Measurements from ENCODE around the gene MPLKIP.
"Not testable (repeated sequence)": the region's sequence is repeated elsewhere in the genome, so short reads cannot be mapped to it uniquely, and the experiment has no call there.

MPLKIP gene

DNA sequence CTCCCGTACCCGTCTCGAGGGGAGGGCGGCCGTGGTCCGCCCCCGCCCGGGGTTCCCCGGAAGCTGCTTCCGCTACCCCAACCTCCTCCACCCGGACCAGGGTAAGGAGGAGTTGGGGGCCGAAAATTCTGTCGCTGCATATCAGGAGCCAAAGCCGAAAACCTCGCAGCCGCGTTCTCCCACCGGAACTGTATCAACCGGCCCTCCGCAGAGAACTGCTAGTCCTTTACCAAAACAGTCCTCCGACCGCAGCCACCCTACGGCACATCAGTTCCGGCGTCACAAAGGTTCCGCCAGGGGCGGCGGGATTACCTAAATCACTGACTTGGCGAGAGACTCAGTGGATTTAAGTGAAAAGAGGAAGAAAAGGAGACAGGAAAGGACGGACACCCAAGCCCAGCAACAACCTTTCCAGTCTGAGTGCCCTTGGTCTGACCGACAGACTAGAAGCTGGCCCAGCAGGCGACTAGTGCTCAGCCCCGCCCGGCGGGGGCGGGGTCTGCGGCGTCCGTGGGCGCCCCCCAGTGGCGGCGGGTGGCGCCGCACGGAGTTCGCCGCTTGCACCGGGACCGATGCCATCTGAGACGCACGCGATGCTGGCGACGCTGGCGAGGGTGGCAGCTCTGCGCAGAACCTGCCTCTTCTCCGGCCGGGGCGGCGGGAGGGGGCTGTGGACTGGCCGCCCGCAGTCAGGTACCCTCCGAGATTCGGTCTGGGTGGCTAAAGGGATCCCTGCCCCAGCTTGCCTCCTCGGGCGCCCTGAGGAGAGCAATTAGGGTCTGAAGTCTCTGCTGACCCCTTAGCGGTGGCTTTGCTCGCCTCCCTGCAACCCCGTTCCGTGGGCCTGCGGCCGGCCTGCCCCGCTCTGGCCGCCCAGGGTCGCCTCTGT, at the start of gene MPLKIP, which contains the start of gene SUGCT:
Gene MPLKIP (minus strand): TSS at position 195 of the 889 bp plus-strand sequence. CDS start 55 bp downstream, at position 140.
Gene SUGCT (plus strand): TSS at position 578 of the 889 bp plus-strand sequence.
- DNase-seq: peak; percentile 82

GRCh38 chr7:40182452-40182851, 48.0 kb upstream of the MPLKIP start:
- no peak for DNase-seq

DNA sequence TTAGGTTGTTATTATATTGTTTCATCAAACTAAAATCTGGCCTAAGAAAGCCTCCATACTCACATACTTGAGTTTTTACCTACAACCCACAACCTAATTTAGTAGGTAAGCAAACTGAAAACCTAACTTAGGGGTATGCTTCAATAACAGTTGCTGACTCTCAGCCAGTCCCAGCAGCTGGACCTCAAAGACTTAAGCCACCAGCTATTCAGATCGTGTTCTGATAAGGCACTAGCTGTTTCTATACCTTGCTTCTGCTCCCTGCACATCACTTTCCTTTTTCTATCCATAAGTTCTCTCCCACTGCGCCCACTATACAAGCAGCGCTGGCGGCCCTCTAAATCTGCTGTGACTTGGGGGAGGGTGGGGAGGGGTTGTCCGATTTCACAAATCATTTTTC, 42.6 kb upstream of the MPLKIP start:
- no peak for DNase-seq

- DNase-seq: no peak
Measured at GRCh38 chr7:40175725-40176510, 41.5 kb upstream of the MPLKIP start.

DNA sequence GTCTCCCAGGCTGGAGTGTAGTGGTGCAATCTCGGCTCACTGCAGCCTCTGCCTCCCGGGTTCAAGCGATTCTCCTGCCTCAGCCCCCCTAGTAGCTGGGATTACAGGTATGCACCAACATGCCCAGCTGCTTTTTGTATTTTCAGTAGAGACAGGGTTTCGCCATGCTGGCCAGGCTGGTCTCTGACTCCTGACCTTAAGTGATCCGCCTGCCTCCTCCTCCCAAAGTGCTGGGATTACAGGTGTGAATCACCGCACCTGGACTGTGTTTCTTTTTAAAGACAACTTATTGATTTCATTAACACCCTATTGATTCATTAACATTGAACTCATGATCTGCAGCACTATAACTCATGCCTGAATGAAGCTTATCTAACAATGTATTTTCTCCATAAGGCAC, 40.8 kb upstream of the MPLKIP start:
- not testable (repeated sequence) for DNase-seq

GRCh38 chr7:40173121-40173520, 38.7 kb upstream of the MPLKIP start:
- not testable (repeated sequence) for DNase-seq

- not testable (repeated sequence) for DNase-seq
Measured at GRCh38 chr7:40168266-40168665, 33.8 kb upstream of the MPLKIP start.

DNA sequence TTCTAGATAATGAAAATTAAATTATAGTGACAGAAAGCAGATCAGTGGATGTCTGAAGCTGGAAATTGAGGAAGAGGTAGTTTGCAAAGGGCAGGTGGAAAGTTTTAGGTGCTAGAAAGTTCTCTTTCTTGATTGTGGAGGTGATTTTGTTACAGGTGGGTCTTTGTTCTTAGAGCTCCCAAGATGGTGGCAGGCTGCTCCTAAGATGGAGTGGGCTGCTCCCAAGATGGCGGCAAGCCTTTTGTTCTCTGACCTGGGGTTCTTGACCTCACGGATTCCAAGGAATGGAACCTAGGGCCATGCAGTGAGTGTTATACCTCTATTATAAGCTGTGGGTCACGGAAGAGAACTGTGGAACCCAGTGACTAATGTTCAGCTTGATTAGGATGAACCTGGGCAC, 32.9 kb upstream of the MPLKIP start:
- no peak for DNase-seq

GRCh38 chr7:40165216-40165615, 30.8 kb upstream of the MPLKIP start:
- no peak for DNase-seq

DNA sequence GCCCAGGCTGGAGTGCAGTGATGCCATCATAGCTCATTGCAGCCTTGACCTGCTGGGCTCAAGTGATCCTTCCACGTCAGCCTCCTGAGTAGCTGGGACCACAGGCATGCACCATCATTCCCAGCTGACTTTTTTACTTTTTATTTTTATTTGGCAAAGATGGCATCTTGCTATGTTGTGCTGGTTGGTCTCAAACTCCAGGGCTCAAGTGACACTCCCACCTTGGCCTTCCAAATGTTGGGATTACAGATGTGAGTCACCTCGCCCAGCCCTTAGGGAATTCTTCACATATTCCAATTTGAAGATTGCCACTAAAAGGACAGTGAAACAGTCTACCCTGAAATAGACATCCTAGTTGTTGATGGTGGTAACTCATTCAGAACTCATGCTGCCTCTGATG, 28.1 kb upstream of the MPLKIP start:
- no peak for DNase-seq

- DNase-seq: no peak
Measured at GRCh38 chr7:40156988-40157387, 22.6 kb upstream of the MPLKIP start.

- no peak for DNase-seq
Measured at GRCh38 chr7:40151504-40151903, 17.1 kb upstream of the MPLKIP start.

GRCh38 chr7:40148671-40149070, 14.2 kb upstream of the MPLKIP start:
- DNase-seq: no peak

DNA sequence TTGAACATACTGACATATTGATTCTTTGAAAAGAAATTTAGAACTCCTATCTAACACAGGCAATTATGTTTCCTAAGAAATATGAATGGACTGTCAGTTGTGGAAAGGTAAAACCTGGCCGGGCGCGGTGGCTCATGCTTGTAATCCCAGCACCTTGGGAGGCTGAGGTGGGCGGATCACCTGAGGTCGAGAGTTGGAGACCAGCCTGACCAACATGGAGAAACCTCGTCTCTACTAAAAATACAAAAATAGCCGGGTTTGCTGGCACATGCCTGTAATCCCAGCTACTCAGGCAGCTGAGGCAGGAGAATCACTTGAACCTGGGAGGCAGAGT, 13.8 kb upstream of the MPLKIP start:
- not testable (repeated sequence) for DNase-seq

DNA sequence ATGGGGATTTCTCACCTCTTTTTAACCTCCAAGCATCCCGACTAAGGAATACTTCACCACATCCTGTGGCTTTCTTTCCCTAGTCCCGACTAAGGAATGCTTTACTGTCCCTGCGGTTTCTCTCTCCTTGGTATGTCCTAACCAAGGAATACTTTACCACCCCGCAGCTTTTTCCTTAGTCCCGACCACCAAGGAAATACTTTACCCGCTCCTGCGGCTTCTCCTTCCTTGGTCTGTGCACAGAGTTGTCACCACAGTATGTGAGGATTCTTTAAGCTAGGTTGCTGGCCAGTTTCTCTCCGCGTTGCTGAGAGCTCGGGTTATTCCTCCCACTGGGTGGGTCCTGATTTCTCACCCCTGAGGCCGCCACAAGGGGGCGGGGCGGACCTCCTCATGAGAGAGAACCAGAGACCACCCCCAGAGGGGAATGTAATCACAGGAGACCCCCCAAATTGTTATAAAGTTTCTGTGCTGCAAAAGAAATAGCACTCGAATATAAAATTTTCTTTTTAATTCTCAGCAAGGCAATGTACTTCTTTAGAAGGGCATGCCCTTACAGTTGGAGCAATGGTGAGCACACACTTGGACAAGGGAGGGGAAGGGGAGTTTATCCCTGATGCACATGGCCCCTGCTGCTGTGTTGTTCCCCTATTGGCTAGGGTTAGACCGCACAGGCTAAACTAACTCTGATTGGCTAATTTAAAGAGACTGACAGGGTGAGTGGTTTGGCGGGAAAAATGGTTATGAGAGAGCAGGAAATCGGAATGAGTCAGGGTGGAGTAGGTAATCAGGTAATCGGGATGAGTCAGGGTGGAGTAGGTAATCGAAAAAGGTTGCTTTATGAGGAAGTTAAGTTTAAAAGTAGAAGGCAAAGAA, 13.2 kb upstream of the MPLKIP start:
- DNase-seq: no peak

GRCh38 chr7:40145596-40146130, 11.2 kb upstream of the MPLKIP start:
- DNase-seq: not testable (repeated sequence)

GRCh38 chr7:40141916-40142315, 7.5 kb upstream of the MPLKIP start:
- DNase-seq: not testable (repeated sequence)

DNA sequence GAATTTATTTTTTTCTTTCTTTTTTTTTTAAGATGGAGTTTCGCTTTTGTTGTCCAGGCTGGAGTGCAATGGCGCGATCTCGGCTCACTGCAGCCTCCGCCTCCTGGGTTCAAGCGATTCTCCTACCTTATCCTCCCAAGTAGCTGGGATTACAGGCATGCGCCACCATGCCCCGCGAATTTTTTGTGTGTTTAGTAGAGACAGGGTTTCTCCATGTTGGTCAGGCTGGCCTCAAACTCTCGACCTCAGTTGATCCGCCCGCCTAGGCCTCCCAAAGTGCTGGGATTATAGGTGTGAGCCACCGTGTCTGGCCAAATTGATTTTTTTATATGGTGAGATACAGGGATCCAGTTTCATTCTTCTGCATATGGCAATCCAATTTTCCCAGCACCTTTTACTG, 5.5 kb upstream of the MPLKIP start:
- DNase-seq: not testable (repeated sequence)

- no peak for DNase-seq
Measured at GRCh38 chr7:40138973-40139372, 4.6 kb upstream of the MPLKIP start.

- DNase-seq: no peak
Measured at GRCh38 chr7:40137563-40137962, 3.1 kb upstream of the MPLKIP start.

GRCh38 chr7:40135317-40135610, 842 bp upstream of the MPLKIP start:
- DNase-seq: no peak

GRCh38 chr7:40133561-40134427, 628 bp downstream of the MPLKIP start:
- no peak for DNase-seq
